Endothelial cell of umbilical vein (primary cell): ENCODE measurements around the gene PIGH. TPM values are rescaled to one million over a fixed set of nuclear protein-coding genes. Genes with fewer than 3 reads are reported as not detected.

Experiments used
- BruUV-seq: library from RNA; stranded (reverse); fragments of 400-500 nt; replicated peaks from 2 replicates; lab custom pipeline; 2021; lab: Mats Ljungman, UMichigan
- CTCF ChIA-PET: fragments of 300-600, 350-600 bp; sonication (Branson Sonifier 250); formaldehyde crosslinking; loops from one replicate; lab custom pipeline; 2021; ENCODE audit warnings: antibody characterized with exemption, inconsistent platforms; lab: Charles Lee
- POLR2A ChIA-PET: fragments of 300-600, 350-600 bp; sonication (Branson Sonifier 250); formaldehyde crosslinking; loops from one replicate; lab custom pipeline; 2021; ENCODE audit warnings: antibody characterized with exemption, inconsistent platforms; lab: Charles Lee
- DNase-seq: peaks from one replicate; pipeline ENCODE4 v3.0.0-alpha.2; 2011; ENCODE audit warnings: low read depth, low spot score
- FAIRE-seq: peaks from 2 replicates; lab custom pipeline; 2011; peaks lifted over from hg19 to GRCh38; lab: Jason Lieb, UNC
- H2AFZ ChIP-seq: 2 replicates; pipeline ENCODE4 v1.6.0; 2012; ENCODE audit warnings: low read depth, low read length, control low read depth, inconsistent platforms
- H3K27ac ChIP-seq: 2 replicates; pipeline ENCODE4 v1.5.1; 2011; ENCODE audit warnings: low read depth, mild to moderate bottlenecking, control low read depth, low read length, moderate library complexity; ENCODE audit not compliant: insufficient read depth
- H3K27me3 ChIP-seq, 2 experiments: 2 replicates each; pipeline versions ENCODE4 v1.6.0 to v1.6.1; 2011; ENCODE audit warnings: low read length in 2 of 2, mixed read lengths in 1 of 2; ENCODE audit not compliant: control insufficient read depth in 2 of 2, insufficient read depth in 2 of 2
- H3K36me3 ChIP-seq, 2 experiments: 2 replicates in 1 of 2; 3 replicates in 1 of 2; pipeline ENCODE4 v1.5.1; 2011; ENCODE audit warnings: low read length in 2 of 2, mild to moderate bottlenecking in 1 of 2, moderate library complexity in 1 of 2; ENCODE audit not compliant: control insufficient read depth in 2 of 2, insufficient read depth in 2 of 2; ENCODE audit errors: extremely low read depth in 1 of 2
- H3K4me1 ChIP-seq: 3 replicates; pipeline ENCODE4 v1.5.1; 2011; ENCODE audit warnings: mild to moderate bottlenecking, low read length; ENCODE audit not compliant: control insufficient read depth, insufficient read depth; ENCODE audit errors: extremely low read depth
- H3K4me2 ChIP-seq: 2 replicates; pipeline ENCODE4 v1.6.1; 2011; ENCODE audit warnings: low read length, control low read depth, mixed read lengths; ENCODE audit not compliant: insufficient read depth
- H3K4me3 ChIP-seq, 3 experiments: fragments of 200-600 bp in 1 of 3; sonication (generic), shearing (Covaris generic) in 1 of 3; replicated peaks in 1 of 3; 2 replicates each; pipeline ENCODE4 v1.5.1; 2011 to 2016; ENCODE audit warnings: control low read depth in 3 of 3, low read length in 3 of 3, mild to moderate bottlenecking in 2 of 3, inconsistent platforms in 1 of 3, low read depth in 1 of 3, moderate library complexity in 1 of 3; ENCODE audit not compliant: insufficient read depth in 1 of 3
- H3K79me2 ChIP-seq: 2 replicates; pipeline ENCODE4 v1.6.0; 2012; ENCODE audit warnings: low read length, inconsistent platforms; ENCODE audit not compliant: control insufficient read depth, insufficient read depth
- H3K9ac ChIP-seq: replicated peaks from 2 replicates; pipeline ENCODE3; 2011; ENCODE audit warnings: low read length, control low read depth; ENCODE audit not compliant: insufficient read depth; ENCODE audit errors: extremely low read depth
- H3K9me1 ChIP-seq: replicated peaks from 3 replicates; pipeline ENCODE4 v1.6.0; 2011; ENCODE audit warnings: mild to moderate bottlenecking, low read length; ENCODE audit not compliant: control insufficient read depth, insufficient read depth; ENCODE audit errors: extremely low read depth
- H3K9me3 ChIP-seq: replicated peaks from 2 replicates; pipeline ENCODE4 v1.5.1; 2012; ENCODE audit warnings: low read length, inconsistent platforms; ENCODE audit not compliant: control insufficient read depth, insufficient read depth
- H4K20me1 ChIP-seq: replicated peaks from 2 replicates; pipeline ENCODE3; 2011; ENCODE audit warnings: mild to moderate bottlenecking, low read length; ENCODE audit not compliant: control insufficient read depth, insufficient read depth; ENCODE audit errors: extremely low read depth
- EZH2 ChIP-seq: IDR thresholded peaks from 2 replicates; pipeline ENCODE4 v1.6.1; 2012; ENCODE audit warnings: borderline replicate concordance, low read depth, mild to moderate bottlenecking, moderate library complexity, low read length, inconsistent platforms; ENCODE audit not compliant: severe bottlenecking
- FOS ChIP-seq: IDR thresholded peaks from 2 replicates; pipeline ENCODE4 v1.6.1; 2011; ENCODE audit warnings: mild to moderate bottlenecking, low read length, moderate library complexity, borderline replicate concordance; ENCODE audit not compliant: insufficient read depth
- JUN ChIP-seq: IDR thresholded peaks from 2 replicates; pipeline ENCODE4 v1.6.1; 2011; ENCODE audit warnings: borderline replicate concordance, low read depth; ENCODE audit not compliant: insufficient read length, insufficient read depth
- MYC ChIP-seq: IDR thresholded peaks from one replicate; pipeline ENCODE4 v1.6.1; 2011; ENCODE audit warnings: mild to moderate bottlenecking, low read depth, low read length
- POLR2A ChIP-seq: IDR thresholded peaks from 2 replicates; pipeline ENCODE4 v1.6.1; 2012; ENCODE audit warnings: low read depth, mild to moderate bottlenecking, control low read depth, low read length
- POLR2AphosphoS5 ChIP-seq: IDR thresholded peaks from 2 replicates; pipeline ENCODE4 v1.6.1; 2012; ENCODE audit warnings: low read depth, mild to moderate bottlenecking, control low read depth, low read length, moderate library complexity; ENCODE audit not compliant: insufficient read depth
- dilution Hi-C: fragments of 300-500 bp; cut with MboI; formaldehyde crosslinking; loops from one replicate; pipeline ENCODE4 v1.15.0; 2019; ENCODE audit warnings: low sequenced_read_pairs; ENCODE audit not compliant: extremely low pct_ligation_motif_present
- intact Hi-C: fragments of 100-400 bp; cut with micrococcal nuclease; formaldehyde crosslinking; loops from one replicate; pipeline ENCODE4 v1.10.0; 2022
- polyA plus RNA-seq, 4 experiments: library from polyadenylated mRNA; depleted of rRNA in 3 of 4; stranded (reverse) in 3 of 4; unstranded in 1 of 4; fragments of >200 nt; gene quantifications; 2 replicates each; pipeline versions ENCODE4 v1.2.1 to v1.2.3, GENCODE V29; 2011 to 2012; ENCODE audit warnings: missing spikeins in 1 of 4
- total RNA-seq: library from RNA; stranded (reverse); gene quantifications from 2 replicates; pipeline ENCODE4 v1.2.3, GENCODE V29; 2021
- TF ChIP-seq, protein P1 (sequence below), 2 donors: IDR thresholded peaks; 1 replicate in 1 of 2; 2 replicates in 1 of 2; pipeline ENCODE4 v1.5.1; 2011; ENCODE audit warnings: low read length in 2 of 2, mild to moderate bottlenecking in 2 of 2, moderate library complexity in 2 of 2, control low read depth in 1 of 2, inconsistent platforms in 1 of 2, low read depth in 1 of 2; ENCODE audit not compliant: insufficient read depth in 1 of 2; ENCODE audit errors: extremely low read depth in 1 of 2

The PIGH gene
- total and polyA plus RNA-seq, 2 donors (not counting 3 experiments of a cell fraction or from before 2014, with no cell fraction given) = 12.3 to 18.0 TPM

DNA sequence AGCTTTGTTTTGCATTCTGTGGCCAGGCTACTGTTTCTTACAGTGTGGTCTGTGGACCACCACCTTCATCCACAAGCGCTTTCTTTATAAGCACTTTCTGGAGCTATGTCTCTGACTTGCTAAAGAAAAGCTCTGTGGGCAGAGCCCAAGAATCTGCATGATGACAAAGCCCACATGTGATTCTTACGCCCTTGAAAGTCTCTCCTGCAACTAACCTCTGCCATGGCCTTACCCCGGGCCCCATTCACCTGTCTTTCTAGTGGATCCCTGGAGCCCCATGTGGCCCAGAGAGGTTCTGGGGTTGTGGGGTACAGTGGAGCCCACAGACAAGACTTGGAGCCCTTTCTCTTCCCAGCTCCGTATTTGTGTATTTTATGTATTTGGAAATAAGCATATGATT, 50.3 kb downstream of the PIGH start:
- Histone ChIP-seq H3K4me2 (no peak overlapping the region), H3K36me3 (no peaks in the 10 kb centered on the region), H4K20me1 (no peaks in the 10 kb centered on the region), H3K79me2 (no peaks in the 10 kb centered on the region), H3K9me1 (no peaks in the 10 kb centered on the region), H2AFZ (no peak overlapping the region), H3K27me3 (peaks cover 13 to 18% of the 10 kb centered on the region in 2 experiments), H3K4me1 (no peaks in the 10 kb centered on the region), H3K27ac (no peak overlapping the region), H3K9me3 (no peaks in the 10 kb centered on the region), H3K9ac (no peak overlapping the region), H3K4me3 (no peak overlapping the region)
- ChIA-PET CTCF (interaction anchor here (0.6 to 2.3 kb wide), 5 partner anchors 11 to 81 kb away, joined by 3 to 8 read pairs (median 3); no protein-coding TSS in a partner anchor), POLR2A (no interaction called here)
- intact Hi-C loops (no loop called here), dilution Hi-C loops (no loop called here)
- DNase-seq = no peak
- TF ChIP-seq POLR2AphosphoS5 = no peak
- no peak for TF ChIP-seq JUN
- no peak for TF ChIP-seq EZH2
- TF ChIP-seq FOS = no peak
- TF ChIP-seq, protein P1, sequence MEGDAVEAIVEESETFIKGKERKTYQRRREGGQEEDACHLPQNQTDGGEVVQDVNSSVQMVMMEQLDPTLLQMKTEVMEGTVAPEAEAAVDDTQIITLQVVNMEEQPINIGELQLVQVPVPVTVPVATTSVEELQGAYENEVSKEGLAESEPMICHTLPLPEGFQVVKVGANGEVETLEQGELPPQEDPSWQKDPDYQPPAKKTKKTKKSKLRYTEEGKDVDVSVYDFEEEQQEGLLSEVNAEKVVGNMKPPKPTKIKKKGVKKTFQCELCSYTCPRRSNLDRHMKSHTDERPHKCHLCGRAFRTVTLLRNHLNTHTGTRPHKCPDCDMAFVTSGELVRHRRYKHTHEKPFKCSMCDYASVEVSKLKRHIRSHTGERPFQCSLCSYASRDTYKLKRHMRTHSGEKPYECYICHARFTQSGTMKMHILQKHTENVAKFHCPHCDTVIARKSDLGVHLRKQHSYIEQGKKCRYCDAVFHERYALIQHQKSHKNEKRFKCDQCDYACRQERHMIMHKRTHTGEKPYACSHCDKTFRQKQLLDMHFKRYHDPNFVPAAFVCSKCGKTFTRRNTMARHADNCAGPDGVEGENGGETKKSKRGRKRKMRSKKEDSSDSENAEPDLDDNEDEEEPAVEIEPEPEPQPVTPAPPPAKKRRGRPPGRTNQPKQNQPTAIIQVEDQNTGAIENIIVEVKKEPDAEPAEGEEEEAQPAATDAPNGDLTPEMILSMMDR (IDR thresholded peaks at IDR 0.05; ENCODE audit: extremely low read depth in 1 of 2, insufficient read depth in 1 of 2, low read depth in 1 of 2, low read length in 2 of 2) = no peak
- TF ChIP-seq POLR2A = no peak
- no peak for TF ChIP-seq MYC
- no TSS peak for BruUV-seq
- no peak for FAIRE-seq
